Measurements from ENCODE around the gene KDM4B. TPM values are rescaled to one million over a fixed set of nuclear protein-coding genes. Genes with fewer than 3 reads are reported as not detected.

The KDM4B gene
- total and polyA plus RNA-seq, 2 of the 8 experiments (the other 6 are each of a cell fraction or from before 2014, with no cell fraction given), result 12.0 to 31.9 TPM

DNA sequence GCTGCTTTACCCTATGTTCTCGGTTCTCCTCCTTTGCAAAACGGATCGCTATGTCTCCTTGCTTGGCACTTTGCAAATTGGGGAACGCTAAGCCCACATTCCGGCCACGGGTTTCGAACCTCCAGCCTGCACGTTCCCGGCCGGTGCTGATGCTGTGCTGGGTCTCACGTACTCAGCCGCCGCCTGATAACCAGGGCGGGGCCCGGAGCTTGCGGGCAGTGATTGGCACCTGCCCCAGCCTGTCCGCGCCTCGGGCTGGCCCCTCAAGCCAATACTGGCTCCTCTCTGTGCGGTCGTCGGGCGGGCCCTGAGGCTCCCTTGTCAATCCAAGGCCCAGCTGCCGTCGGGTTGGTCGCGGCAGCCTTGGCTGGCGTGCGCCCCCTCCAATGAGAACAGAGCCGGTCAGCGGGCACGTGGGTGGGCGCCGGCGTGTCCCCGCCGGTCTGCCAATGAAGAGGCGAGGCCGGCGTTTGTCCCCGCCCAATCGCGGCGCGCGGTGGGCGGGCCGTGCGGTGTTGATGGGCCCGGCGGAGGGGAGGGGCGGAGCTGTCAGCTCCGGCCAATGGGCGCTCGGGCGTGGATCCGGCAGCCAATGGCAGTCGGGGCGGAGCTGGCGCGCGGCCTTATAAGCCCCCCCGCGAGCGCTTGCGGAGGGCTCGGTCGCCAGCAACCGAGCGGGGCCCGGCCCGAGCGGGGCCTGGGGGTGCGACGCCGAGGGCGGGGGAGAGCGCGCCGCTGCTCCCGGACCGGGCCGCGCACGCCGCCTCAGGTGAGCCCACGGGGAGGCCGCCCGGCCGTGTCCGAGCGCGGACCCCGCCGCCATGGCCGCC, at the start of gene KDM4B (continued):
- TF ChIP-seq CHD1 (IDR thresholded peaks at IDR 0.05; ENCODE audit: low read depth, low read length) (no peak), ASH2L (IDR thresholded peaks at IDR 0.05; ENCODE audit: low read length) (no peak), SIN3A (conservative IDR thresholded peaks at IDR 0.05 in 1 of 2, IDR thresholded peaks at IDR 0.05 in 1 of 2; ENCODE audit: low read depth in 1 of 2, low read length in 2 of 2) (no peak; a peak in 1 of 4 replicates), TEAD4 (IDR thresholded peaks at IDR 0.05; ENCODE audit: low read depth, low read length) (peak; percentile 53; the same call in 1 of the 2 replicates), SRF (IDR thresholded peaks at IDR 0.05; ENCODE audit: low read depth, low read length) (no peak), GTF2F1 (IDR thresholded peaks at IDR 0.05; ENCODE audit: borderline replicate concordance, low read depth, low read length) (no peak; the same call in 1 of the 2 replicates), BCL11A (IDR thresholded peaks at IDR 0.05; ENCODE audit: low read depth in 2 of 2, low read length in 2 of 2) (no peak), TBP (IDR thresholded peaks at IDR 0.05; ENCODE audit: low read depth, low read length) (peak; percentile 96), HDAC2 (IDR thresholded peaks at IDR 0.05; ENCODE audit: borderline replicate concordance in 1 of 2, low read depth in 2 of 2, low read length in 2 of 2) (no peak), POLR2AphosphoS5 (IDR thresholded peaks at IDR 0.05; ENCODE audit: low read depth, low read length) (0 out of 2 replicates have a peak, but pooled peaks have one; percentile 30), BRCA1 (IDR thresholded peaks at IDR 0.05; ENCODE audit: low read depth, low read length) (no peak), TAF7 (optimal IDR thresholded peaks at IDR 0.05; ENCODE audit: borderline replicate concordance, low read depth, low read length) (no peak), POLR2A (IDR thresholded peaks at IDR 0.05; ENCODE audit: control extremely low read depth in 1 of 2, low read depth in 2 of 2, low read length in 2 of 2) (peak in 1 of 2 experiments; percentile 85; a peak in 2 of 3 replicates), BACH1 (IDR thresholded peaks at IDR 0.05; ENCODE audit: low read length) (no peak), MAFK (IDR thresholded peaks at IDR 0.05; ENCODE audit: low read depth, low read length) (no peak), CHD2 (IDR thresholded peaks at IDR 0.05; ENCODE audit: low read length) (peak; percentile 95), EGR1 (IDR thresholded peaks at IDR 0.05; ENCODE audit: borderline replicate concordance, low read depth, low read length) (peak; percentile 51; the same call in 1 of the 2 replicates), SP2 (IDR thresholded peaks at IDR 0.05; ENCODE audit: low read length) (peak; percentile 93)
- TF ChIP-seq, protein P1, sequence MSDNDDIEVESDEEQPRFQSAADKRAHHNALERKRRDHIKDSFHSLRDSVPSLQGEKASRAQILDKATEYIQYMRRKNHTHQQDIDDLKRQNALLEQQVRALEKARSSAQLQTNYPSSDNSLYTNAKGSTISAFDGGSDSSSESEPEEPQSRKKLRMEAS (IDR thresholded peaks at IDR 0.05), result peak; percentile 69
- TF ChIP-seq, protein P2, sequence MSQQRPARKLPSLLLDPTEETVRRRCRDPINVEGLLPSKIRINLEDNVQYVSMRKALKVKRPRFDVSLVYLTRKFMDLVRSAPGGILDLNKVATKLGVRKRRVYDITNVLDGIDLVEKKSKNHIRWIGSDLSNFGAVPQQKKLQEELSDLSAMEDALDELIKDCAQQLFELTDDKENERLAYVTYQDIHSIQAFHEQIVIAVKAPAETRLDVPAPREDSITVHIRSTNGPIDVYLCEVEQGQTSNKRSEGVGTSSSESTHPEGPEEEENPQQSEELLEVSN (IDR thresholded peaks at IDR 0.05), result 0 out of 2 replicates have a peak, but pooled peaks have one; percentile 16
- TF ChIP-seq, protein P3, sequence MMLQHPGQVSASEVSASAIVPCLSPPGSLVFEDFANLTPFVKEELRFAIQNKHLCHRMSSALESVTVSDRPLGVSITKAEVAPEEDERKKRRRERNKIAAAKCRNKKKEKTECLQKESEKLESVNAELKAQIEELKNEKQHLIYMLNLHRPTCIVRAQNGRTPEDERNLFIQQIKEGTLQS (IDR thresholded peaks at IDR 0.05; ENCODE audit: insufficient read depth, low read depth, low read length), result peak; percentile 69
- TF ChIP-seq, protein P4, sequence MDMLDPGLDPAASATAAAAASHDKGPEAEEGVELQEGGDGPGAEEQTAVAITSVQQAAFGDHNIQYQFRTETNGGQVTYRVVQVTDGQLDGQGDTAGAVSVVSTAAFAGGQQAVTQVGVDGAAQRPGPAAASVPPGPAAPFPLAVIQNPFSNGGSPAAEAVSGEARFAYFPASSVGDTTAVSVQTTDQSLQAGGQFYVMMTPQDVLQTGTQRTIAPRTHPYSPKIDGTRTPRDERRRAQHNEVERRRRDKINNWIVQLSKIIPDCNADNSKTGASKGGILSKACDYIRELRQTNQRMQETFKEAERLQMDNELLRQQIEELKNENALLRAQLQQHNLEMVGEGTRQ (IDR thresholded peaks at IDR 0.05; ENCODE audit: low read length), result peak; percentile 88
